Activated T-helper 17 cell treated with anti-CD3 and anti-CD28 coated beads, Interleukin-2, amount 50 U/mL, for 72 hours (primary cell): ENCODE measurements around the gene CAPN1. TPM values are rescaled to one million over a fixed set of nuclear protein-coding genes. Genes with fewer than 3 reads are reported as not detected.

ENCODE experiments used
- total RNA-seq, 2 donors: library from RNA; stranded (reverse); gene quantifications; one replicate each; pipeline ENCODE4 v1.2.3, GENCODE V29; 2022

The CAPN1 gene
- total RNA-seq, 2 donors from 2014 or later, result 143 to 150 TPM

Other genes starting within 250 kb of the CAPN1 start
- under 1 TPM in 1 of 2 donors, not detected in 1; 0.43 TPM for gene GPHA2, start 246.0 kb upstream of the CAPN1 start, total RNA-seq
- 1 to 10 TPM in 1 of 2 donors, not detected in 1; 1.1 TPM for gene MAJIN, start 209.8 kb upstream of the CAPN1 start, total RNA-seq
- under 1 TPM; 0.28 to 0.37 TPM for gene BATF2, start 185.0 kb upstream of the CAPN1 start, total RNA-seq
- gene ARL2, start 167.8 kb upstream of the CAPN1 start, total RNA-seq, result 10 to 100 TPM; 60.4 to 90.5 TPM
- 10 to 100 TPM; 13.5 to 14.4 TPM for gene SNX15, start 154.5 kb upstream of the CAPN1 start, total RNA-seq
- 10 to 100 TPM; 12.3 to 20.1 TPM for gene SAC3D1, start 140.7 kb upstream of the CAPN1 start, total RNA-seq
- 10 to 100 TPM; 11.2 to 12.6 TPM for gene NAALADL1, start 123.4 kb upstream of the CAPN1 start, total RNA-seq
- 100 to 1,000 TPM in 1 of 2 donors, 10 to 100 TPM in 1; 99.5 to 127 TPM for gene CDCA5, start 97.9 kb upstream of the CAPN1 start, total RNA-seq
- gene ZFPL1, start 97.7 kb upstream of the CAPN1 start, total RNA-seq, result 10 to 100 TPM; 25.2 to 36.3 TPM
- gene VPS51, start 85.7 kb upstream of the CAPN1 start, total RNA-seq, result 10 to 100 TPM; 71.8 to 80.6 TPM
- gene TM7SF2, start 70.1 kb upstream of the CAPN1 start, total RNA-seq, result 10 to 100 TPM; 19.7 to 20.1 TPM
- gene ZNHIT2, start 64.2 kb upstream of the CAPN1 start, total RNA-seq, result 10 to 100 TPM in 1 of 2 donors, 1 to 10 TPM in 1; 6.3 to 10.0 TPM
- gene FAU, start 59.8 kb upstream of the CAPN1 start, total RNA-seq, result 100 to 1,000 TPM; 929 to 948 TPM
- gene MRPL49, start 59.6 kb upstream of the CAPN1 start, total RNA-seq, result 10 to 100 TPM; 61.7 to 87.7 TPM
- 10 to 100 TPM; 28.9 to 30.8 TPM for gene SYVN1, start 47.4 kb upstream of the CAPN1 start, total RNA-seq
- not detected for gene SPDYC, start 11.7 kb upstream of the CAPN1 start, total RNA-seq
- 10 to 100 TPM; 54.6 to 64.1 TPM for gene POLA2, start 80.0 kb downstream of the CAPN1 start, total RNA-seq
- gene CDC42EP2, start 132.9 kb downstream of the CAPN1 start, total RNA-seq, result 1 to 10 TPM in 1 of 2 donors, under 1 TPM in 1; 0.73 to 2.0 TPM
- gene DPF2, start 151.9 kb downstream of the CAPN1 start, total RNA-seq, result 10 to 100 TPM; 66.0 to 89.5 TPM
- 1 to 10 TPM in 1 of 2 donors, under 1 TPM in 1; 0.95 to 1.5 TPM for gene TIGD3, start 172.8 kb downstream of the CAPN1 start, total RNA-seq
- 10 to 100 TPM; 18.0 to 20.1 TPM for gene SLC25A45, start 200.7 kb downstream of the CAPN1 start, total RNA-seq
- 10 to 100 TPM; 49.6 to 52.1 TPM for gene FRMD8, start 204.7 kb downstream of the CAPN1 start, total RNA-seq
- 1,000 to 10,000 TPM in 1 of 2 donors, 100 to 1,000 TPM in 1; 823 to 2,912 TPM for gene NEAT1, start 240.9 kb downstream of the CAPN1 start, total RNA-seq